GM19035 (cell line): ENCODE data around the gene EMP1.

Experiments used
- ATAC-seq: cut with Tn5 transposase; IDR thresholded peaks from one replicate; pipeline ENCODE4 v1.9.1; 2021; ENCODE audit not compliant: unreplicated experiment

The EMP1 gene

DNA sequence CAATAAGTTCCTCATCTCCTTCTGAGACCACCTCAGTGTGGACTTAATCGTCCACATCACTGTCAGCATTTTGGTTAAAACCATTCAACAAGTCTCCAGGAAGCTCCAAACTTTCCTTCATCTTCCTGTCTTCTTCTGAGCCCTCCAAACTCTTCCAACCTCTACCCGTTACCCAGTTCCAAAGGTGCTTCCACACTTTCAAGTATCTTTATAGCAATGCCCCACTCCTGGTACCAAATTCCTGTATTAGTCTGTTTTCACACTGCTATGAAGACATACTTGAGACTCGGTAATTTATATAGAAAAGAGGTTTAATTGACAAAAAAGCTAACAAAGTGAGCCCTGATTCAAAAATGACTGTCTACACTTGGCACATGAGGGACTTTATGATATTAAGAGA is 22.8 kb downstream of the EMP1 start:
- no peak for ATAC-seq

DNA sequence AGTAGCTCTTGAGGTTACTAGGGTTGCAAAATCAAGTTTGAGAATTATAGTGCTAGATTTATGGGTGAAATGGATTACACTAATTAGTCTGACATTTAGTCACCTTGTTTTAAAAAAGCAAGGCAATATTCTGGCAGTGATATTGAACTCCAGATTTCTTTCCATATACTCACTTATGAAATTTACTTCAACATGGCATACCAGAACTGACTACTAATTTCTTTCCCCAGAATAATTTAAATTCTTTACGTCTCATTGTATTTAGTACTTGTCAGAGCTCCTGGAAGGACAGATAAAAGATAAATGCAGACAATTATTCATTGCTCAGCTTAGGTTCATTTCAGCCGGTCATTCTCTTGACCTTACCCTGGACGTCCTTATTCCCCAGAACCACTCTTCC is 24.3 kb downstream of the EMP1 start:
- ATAC-seq = no peak

DNA sequence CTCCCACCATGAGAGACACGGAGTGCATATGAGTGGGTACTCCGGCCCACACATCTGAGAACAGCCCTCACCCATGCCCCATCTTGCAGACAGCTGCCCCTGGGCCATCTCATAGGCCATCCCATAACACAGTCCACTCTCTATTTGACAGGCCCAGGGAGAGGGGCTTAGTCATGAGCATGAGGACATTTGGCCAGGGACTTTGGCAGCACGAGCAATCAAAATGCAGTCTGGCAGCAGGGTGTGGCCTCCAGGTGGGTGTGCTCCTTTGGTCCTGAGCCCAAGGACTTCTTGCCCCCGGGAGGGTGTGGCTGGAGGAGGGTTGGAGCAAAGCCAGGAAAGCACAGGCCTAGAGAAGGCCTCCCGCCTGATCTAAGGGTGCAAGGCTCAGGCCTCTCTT is 25.6 kb downstream of the EMP1 start:
- ATAC-seq = no peak

DNA sequence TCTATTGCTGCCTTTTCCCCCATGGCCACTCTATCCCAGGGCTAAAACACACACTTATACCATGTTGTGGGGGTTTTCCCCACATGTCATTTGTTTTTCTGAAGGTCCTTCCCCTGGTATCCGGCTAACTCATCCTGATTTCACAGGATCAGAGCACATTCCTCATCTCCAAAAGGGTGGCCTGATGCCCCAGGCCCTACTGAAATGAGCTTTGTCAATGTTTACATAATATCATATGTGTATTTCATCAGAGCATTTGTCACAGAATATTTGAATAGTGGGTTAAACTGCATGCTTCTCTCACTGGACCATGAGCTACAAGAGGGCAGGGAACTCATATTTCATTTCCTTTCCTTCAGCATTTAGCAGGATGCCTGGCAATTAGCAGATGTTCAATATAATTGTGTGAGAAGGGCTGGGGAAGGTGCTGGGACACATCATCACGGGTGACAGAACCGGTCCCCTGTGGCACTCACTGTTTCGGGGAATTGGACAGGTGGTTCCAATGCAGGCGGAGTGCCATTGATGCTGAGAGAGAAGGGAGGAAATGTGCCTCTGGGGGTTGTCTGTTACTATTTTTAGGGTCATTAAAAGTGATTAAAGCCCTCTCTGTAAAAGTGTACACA is 26.8 kb downstream of the EMP1 start:
- no peak for ATAC-seq

DNA sequence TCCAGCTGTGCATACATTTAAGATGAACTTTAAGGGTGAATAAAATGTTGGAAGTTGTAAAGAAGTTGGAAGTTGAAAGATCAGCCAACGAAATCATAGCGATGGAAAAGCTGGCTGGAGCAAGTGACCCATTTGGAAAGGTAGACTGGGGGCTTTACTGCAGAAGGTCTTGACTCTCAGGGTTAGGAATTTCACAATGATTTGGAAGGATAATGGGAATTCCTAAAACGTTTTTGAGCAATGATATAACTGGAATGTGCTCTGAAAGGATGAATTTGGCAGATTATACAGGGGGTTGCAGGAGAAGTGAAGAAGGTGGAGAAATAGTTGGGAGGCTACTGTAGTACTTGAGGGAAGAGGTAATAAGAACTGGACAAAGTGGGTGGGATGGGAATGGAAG is 27.4 kb downstream of the EMP1 start:
- no peak for ATAC-seq

DNA sequence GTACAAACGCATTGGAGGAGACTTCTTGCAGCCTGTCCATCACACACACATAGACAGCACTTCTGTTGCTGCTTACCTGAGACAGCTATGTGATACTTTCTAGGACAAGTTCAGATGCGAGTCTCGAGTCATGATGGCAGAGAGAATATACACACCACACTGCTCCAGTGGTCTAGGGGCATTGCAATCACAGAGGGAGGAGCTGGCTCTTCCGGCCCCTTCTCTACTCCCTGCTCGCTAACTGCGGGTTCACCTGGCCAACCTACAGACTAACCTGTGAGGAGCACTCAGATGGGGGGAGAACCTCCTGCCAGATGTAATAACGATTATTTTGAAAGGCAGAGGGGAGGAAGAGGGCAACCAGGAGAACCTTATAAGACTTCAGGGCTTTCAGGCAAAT is 30.7 kb downstream of the EMP1 start:
- ATAC-seq = no peak

DNA sequence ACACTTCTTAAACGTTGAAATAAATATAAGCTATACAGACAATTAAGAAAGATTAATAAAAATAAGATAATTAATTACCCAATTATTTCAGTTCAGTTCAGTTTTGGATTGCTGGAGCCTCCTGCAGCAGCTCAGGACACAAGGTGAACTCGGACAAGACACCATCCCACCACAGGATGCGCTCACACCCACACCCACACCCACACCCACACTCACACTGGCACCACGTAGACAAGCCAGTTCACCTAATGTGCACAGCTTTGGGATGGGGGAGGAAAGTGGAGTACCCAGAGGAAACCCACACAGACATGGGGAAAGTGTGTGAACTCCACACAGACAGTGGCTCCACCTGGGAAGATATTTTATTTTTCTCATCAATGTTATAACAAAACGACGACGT is 32.1 kb downstream of the EMP1 start:
- ATAC-seq = no peak

DNA sequence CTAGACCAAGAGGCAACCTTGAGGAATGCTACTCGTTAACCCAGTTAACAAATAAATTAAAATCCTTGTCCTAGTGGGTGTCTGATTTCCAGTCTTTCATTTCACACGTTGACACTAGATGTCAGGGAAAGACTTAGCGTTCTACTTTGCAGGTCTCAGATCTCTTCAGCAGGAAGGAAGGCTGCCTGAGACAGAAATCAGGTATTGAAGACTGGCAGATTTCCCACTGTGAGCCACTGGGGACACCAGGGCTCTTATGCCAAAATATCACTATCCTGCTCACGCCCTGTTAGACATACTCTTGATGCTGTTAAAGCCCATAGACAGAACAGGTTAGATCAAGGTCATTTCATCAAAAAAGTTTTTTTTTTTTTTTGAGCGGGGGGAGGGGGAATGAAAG is 33.0 kb downstream of the EMP1 start:
- ATAC-seq = no peak

DNA sequence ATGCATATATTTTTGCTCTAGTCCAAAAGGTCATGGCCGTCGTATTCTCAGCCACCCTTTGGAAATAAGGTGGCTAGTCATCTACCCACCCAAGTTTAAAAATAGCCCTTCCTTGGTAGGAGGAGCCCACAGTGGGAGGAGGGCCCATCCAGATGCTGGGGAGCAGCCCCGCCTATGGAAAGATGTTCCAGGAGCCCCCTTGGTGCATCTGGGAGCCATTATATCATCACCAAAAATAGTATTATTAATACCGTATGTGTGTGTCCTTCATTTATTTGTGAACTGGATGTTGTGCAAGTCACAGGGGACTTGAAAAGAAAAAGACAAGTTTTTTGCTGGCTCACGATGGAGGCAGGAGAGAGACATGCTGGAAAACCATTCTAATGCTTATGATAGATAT is 34.0 kb downstream of the EMP1 start:
- no peak for ATAC-seq

DNA sequence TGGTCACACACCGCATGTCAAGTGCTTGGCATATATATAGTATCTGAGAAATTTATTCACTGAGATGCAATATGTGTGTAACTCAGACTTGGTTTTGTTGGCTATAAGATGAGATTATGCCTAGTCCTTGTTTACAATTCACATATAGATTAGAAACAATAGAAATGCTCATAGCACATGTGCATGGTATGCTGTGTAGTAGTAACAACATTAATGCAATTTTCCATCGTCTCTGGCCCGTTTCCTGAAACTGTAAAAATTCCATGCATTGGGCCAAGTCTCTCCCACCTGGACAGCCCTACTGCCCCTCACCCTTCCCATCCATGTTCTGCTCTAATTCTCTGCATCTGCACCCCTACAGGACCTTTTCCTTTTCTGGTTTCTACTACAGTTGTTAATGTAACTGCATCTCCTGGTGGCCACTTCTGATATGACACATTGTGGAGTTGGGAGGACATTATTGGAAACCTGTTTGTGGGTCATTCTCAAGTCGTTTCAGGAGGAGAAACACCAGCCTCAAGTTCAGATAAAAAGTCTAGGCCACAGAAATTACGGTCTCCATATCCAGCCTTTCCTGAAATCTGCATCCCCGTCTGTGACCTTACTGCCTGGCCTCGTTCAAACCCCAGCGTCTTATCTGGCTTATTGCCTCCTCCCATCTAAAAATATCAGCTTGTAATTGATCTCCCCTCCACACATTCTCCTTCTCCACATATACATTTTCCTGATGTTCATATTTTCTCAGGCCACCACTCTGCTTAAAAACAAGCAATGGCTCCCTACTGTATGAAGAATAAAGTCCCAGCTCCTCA is 37.5 kb downstream of the EMP1 start:
- no peak for ATAC-seq

DNA sequence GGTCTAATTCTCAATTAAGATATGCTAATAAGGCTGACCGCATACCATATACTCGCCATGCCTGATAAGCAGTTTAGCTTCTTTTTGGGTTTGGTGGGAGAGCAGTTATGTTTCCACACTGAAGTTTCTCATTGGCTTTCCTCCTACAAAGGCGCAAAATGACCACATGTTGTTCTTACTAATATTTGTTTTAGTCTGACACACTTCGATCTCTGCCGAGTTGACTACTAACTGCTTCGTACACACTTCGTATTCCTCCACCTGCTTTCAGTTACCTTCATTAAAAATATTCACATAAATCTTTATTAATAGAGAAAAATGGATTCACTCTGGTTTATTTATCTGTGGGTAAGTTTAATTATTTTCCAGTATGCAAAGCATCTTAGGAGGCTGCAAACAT is 41.7 kb downstream of the EMP1 start:
- no peak for ATAC-seq

DNA sequence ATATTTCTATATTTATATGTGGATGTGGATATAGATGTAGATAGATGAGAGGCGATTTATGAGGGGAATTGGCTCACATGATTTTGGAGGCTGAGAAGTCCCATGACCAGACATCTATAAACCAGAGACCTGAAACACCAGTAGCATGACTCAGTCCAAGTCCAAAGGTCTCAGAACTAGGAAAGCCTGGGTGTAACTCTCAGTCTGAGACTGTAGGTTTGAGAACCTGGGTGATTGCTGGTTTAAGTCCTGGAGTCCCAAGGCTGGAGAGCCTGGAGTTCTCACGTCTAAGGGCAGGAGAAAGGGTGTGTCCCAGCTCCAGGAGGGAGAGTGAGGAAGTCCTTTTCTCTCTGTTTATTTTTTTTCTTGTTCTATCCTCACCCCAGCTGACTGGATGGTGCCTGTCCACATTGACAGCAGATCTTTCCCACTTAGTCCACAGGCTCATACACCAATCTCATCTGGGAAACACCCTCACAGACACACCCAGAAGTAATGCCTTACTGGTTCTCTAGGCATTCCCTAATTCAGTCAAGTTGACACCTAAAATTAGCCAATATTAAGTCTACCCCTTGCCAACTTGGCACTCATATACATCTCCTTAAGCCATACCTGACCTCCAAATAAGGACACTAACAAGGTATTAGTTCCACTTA is 45.4 kb downstream of the EMP1 start:
- ATAC-seq = no peak

DNA sequence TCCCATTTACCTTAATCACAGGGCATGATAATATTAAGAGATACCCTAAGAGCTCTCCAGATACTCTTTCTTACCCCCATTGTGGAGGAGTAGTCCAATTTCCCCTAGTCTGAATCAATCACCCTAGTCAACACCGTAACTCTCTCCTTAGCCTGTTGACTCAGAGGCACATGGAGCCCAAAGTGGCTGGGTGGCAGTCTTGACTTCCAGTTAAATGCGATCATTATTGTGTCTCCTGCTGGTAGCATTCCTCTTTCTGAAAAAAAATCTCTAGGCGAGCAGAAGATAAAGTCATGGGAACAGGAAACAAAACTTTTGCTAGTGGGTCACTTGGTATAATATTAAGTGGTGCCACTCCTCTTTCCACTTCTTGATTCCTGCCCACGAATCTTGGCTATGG is 46.4 kb downstream of the EMP1 start:
- ATAC-seq = no peak

DNA sequence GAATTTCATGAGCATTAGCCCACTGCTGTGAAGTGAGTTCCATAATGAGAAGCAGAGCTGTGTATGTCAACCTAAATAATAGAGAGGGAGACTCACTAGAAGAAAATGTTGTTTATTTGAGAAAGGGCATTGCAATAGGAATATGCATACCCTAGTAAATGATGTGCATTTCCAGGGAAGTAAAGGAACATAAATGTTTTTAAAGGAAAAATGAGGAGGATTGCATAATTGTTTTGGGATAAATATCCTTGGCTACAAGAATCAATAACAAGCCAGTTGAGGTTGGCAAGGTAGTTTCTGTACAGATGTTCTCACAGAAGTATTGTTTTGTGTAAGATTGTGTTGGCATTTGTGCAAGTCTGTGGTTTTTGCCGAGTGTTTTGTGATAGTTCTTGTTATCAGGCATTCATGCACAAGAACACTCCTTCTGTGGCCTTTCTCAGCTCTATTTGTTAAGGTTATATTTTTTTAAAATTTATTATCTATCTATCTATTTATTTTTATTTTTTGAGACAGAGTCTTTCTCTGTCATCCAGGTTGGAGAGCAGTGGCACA is 47.1 kb downstream of the EMP1 start:
- ATAC-seq = no peak

DNA sequence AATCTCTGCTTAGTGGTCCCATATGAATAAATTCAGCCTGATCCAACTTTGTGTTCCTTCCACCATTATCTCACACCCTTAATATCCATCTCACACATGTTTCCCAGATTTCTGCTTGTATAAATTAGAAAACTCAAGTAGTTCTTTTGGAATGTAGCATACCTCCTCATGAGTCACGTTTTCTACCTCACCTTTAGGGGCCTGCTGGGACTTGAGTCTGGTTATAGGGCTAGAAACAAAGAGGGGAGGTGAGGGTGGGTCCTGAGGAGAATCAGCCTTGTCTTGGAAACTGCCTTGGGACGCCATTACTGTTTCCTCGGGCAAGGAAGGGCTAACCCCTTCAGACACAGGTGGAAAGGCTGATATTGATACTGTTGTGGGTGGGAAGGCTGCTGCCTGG is 51.1 kb downstream of the EMP1 start:
- no peak for ATAC-seq

DNA sequence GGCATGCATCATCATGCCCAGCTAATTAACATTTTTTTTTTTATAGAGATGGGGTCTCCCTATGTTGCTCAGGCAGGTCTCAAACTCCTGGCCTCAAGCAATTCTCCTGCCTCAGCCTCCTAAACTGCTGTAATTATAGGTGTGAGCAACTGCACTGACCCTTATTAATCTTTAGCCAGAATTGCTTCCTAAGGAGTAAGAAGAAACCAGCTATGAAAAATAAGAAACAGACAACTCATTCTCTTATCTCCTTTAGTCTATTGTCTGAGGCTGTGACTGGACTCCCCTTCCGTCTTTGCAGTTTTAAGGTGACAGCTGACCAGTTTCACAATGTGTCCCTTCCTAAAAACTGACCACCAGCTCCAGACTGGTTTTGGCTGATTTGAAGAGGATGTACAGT is 52.4 kb downstream of the EMP1 start:
- no peak for ATAC-seq

DNA sequence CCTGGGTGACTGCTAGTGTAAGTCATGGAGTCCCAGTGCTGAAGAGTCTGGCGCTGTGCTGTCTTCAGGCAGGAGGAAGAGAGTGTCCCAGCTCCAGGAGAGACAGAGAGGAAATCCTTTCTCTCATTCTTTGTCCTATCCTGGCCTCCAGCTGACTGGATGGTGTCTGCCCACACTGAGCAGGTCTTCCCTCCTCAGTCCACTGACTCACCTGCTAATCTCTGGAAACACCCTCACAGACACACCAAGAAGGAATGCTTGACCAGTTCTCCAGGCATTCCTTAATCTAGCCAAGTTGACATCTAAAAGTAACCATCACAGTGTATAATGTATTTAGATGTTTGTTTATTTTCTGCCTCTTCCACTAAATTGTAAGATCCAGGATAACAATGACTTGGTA is 53.9 kb downstream of the EMP1 start:
- ATAC-seq = no peak

DNA sequence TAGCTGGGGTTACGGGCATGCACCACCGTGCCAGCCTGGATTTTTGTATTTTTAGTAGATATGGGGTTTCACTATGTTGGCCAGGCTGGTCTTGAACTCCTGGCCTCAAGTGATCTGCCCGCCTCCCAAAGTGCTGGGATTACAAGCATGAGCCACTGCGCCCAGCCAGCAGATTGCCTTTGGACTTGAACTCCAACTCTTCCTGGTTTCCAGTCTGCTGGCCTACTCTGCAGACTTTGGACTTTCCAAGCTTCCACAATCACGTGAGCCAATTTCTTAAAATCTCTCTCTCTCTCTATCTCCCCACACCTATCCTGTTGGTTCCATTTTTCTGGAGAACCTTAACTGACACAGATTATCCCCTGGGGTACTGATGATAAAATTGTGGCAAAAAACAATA is 55.0 kb downstream of the EMP1 start:
- ATAC-seq = no peak

DNA sequence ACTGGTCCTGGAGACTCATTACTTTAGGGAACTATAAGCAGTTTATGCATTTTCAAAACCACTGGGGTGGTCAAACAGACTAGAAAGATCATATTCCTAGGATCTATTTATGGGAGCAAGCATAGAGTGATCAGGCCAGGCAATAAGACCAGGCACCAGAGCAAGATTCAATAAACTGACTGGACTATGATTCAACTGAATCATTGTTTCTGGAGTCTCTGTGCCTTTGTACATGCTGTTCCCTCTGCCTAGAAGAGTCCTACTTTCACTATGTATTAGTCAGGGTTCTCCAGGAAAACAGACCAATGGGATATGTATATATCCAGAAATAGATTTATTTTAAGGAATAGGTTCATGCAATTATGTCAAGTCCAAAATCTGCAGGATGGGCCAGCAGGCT is 55.5 kb downstream of the EMP1 start:
- no peak for ATAC-seq

DNA sequence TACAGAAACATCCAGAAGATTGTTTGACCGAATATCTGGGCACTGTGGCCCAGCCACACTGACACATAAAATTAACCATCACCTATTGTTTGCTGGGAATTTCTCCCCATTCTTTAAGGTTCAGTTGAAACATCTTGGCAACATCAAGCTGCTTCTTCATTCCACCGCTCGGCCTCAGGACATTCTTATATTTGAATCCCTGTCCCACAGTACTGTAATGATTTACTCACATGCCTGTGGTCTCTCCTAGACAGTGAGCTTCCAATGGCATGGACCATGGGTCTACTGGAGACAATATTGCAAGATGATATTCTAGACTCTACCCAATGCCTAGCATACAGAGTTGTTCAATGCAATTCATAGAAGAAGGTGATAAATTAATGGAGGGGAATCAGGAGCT is 56.1 kb downstream of the EMP1 start:
- no peak for ATAC-seq

DNA sequence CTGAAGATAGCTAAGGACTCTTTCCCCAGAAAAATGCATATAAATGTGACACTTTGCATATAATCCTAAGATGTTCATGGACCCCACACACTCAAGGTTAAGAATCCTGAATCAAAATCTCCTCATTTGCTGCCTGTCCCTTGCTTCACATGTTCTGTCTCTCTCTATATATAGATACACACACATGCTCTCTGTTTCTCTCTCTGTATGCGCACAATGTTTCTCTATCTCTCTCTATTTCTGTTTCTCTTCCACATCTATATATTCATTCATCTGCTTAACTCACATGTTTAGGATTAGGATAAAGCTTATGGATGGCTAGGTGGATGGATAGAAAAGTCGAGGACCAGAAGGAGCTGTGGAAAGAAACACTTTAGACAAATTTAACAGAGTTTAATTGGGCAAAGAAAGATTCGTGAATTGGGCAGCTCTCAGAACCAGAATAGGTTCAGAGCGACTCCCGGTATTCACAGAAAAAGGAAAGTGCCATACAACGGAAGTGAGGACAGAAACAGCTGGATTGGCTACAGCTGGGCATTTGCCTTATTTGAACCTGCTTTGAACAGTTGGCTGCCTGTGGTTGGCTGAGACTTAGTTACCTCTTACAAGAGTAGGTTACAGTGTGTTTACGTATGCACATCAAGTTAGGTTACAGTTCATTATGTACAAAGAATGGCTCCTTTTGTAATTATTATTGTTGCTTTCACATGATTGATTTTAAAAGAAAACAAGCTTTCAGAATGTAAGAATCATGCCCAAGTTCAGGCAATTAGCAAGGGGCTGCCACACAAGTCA is 57.6 kb downstream of the EMP1 start:
- ATAC-seq = no peak
